ENCODE data around the gene VASH2. TPM values are rescaled to one million over a fixed set of nuclear protein-coding genes. Genes with fewer than 3 reads are reported as not detected.

The VASH2 gene
- total and polyA plus RNA-seq, 2 of the 8 experiments (the other 6 are each of a cell fraction or from before 2014, with no cell fraction given), result 44.0 to 187 TPM

DNA sequence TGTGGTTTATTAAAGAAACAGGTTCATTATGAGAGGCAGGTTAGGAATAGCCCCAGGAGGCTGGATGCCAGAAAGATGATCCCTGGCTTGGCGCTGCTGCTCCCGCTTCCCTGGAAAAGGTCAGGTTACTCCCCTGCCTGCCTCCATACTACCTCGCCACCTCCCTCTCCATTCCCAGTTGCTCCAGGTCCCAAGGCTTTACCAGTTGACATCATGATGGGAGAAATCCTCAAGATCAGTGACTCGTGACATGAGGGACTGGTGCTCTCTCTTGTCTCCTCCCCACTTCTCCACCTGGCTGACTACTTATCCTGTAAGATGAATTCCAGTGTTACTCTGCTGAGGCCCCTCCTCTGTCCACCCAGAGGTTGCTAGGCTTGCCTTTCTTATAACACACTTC lies 19.7 kb downstream of the VASH2 start:
- 97% methylated on average over 4 of the region's 4 CpGs; no CpG with 5 or more reads in 1 of the 2 experiments for WGBS, 2 experiments (ENCODE audit: extremely low coverage in 1 of 2, insufficient coverage in 1 of 2, insufficient read length in 1 of 2, insufficient replicate concordance in 2 of 2, low coverage in 1 of 2, low lambda C conversion rate in 2 of 2, missing lambda C conversion rate in 1 of 2)
- Histone ChIP-seq H3K23me2 (ENCODE audit: low read depth, low read length) (no peaks in the 10 kb centered on the region), H2BK12ac (ENCODE audit: low read depth, low read length) (no peak overlapping the region), H2AK5ac (ENCODE audit: low read depth, low read length) (no peak overlapping the region), H2BK5ac (ENCODE audit: low read depth, low read length) (0 out of 2 replicates have a peak overlapping the region, but pooled peaks have one; percentile 19), H3K4ac (replicated peaks; ENCODE audit: insufficient read length, low read depth, low read length) (no peak overlapping the region), H3K4me2 (ENCODE audit: insufficient read depth in 1 of 2, low read depth in 2 of 2, low read length in 2 of 2) (no peak overlapping the region), H3K79me1 (ENCODE audit: low read depth, low read length) (no peaks in the 10 kb centered on the region; the same call in 1 of the 2 replicates), H3K18ac (ENCODE audit: extremely low read depth, low read length) (no peak overlapping the region), H3K4me1 (replicated peaks in 1 of 4; ENCODE audit: control insufficient read depth in 3 of 4, insufficient read depth in 4 of 4, low read length in 3 of 4) (peaks cover 0 to 20% (median 8%) of the 10 kb centered on the region in 4 experiments; a peak in 6 of 7 replicates), H3K23ac (ENCODE audit: insufficient read length) (no peak overlapping the region), H3K9ac (replicated peaks in 1 of 4; ENCODE audit: extremely low read depth in 1 of 4, low read depth in 3 of 4, low read length in 3 of 4) (no peak overlapping the region; a peak in 1 of 7 replicates), H3K56ac (replicated peaks; ENCODE audit: insufficient read length, low read depth, low read length) (no peak overlapping the region), H3K36me3 (ENCODE audit: control insufficient read depth in 2 of 4, insufficient read depth in 4 of 4, low read length in 3 of 4) (peaks cover 46 to 95% (median 77%) of the 10 kb centered on the region in 4 experiments), H4K5ac (ENCODE audit: insufficient read length, low read depth, low read length) (no peak overlapping the region), H2BK15ac (ENCODE audit: low read length) (no peak overlapping the region), H3K14ac (ENCODE audit: insufficient read length) (no peak overlapping the region), H2BK120ac (replicated peaks; ENCODE audit: low read depth, low read length) (no peak overlapping the region), H3K27ac (ENCODE audit: low read depth, low read length) (no peak overlapping the region), H4K8ac (ENCODE audit: extremely low read depth, insufficient read depth, low read length) (no peak overlapping the region), H2BK20ac (ENCODE audit: low read length) (no peak overlapping the region), H3K9me3 (ENCODE audit: insufficient read depth in 2 of 2, low read depth in 1 of 2, low read length in 1 of 2) (no peaks in the 10 kb centered on the region), H2AFZ (ENCODE audit: low read length) (no peak overlapping the region), H3K27me3 (replicated peaks in 1 of 4; ENCODE audit: control insufficient read depth in 3 of 4, extremely low read depth in 1 of 4, insufficient read depth in 3 of 4, low read length in 3 of 4) (no peaks in the 10 kb centered on the region), H3K79me2 (ENCODE audit: control insufficient read depth in 1 of 2, insufficient read depth in 2 of 2, low read length in 2 of 2) (no peaks in the 10 kb centered on the region; a peak in 1 of 4 replicates), H3K4me3 (ENCODE audit: extremely low read depth in 1 of 4, insufficient read depth in 2 of 4, low read depth in 3 of 4, low read length in 4 of 4) (no peak overlapping the region), H4K91ac (replicated peaks; ENCODE audit: insufficient read length, low read length) (no peak overlapping the region), H4K20me1 (replicated peaks in 1 of 2; ENCODE audit: control insufficient read depth in 1 of 2, insufficient read depth in 2 of 2, low read length in 2 of 2) (peaks cover 2 to 6% of the 10 kb centered on the region in 2 experiments)
- DNase-seq (ENCODE audit: low read depth in 1 of 2, low spot score in 2 of 2), result no peak
- CTCF ChIA-PET (ENCODE audit: partially characterized antibody), result no interaction called here
- no peak for FAIRE-seq
- POLR2A ChIA-PET (ENCODE audit: partially characterized antibody), result interaction anchor here (3.2 to 12.9 kb wide), 2 partner anchors 7 to 11 kb away, joined by 23 to 240 read pairs; no protein-coding TSS in a partner anchor
- no peak for TF ChIP-seq RAD21 (IDR thresholded peaks at IDR 0.05 in 1 of 2, conservative IDR thresholded peaks at IDR 0.05 in 1 of 2; ENCODE audit: low read depth in 2 of 2, low read length in 2 of 2)
- no peak for TF ChIP-seq CTBP2 (IDR thresholded peaks at IDR 0.05; ENCODE audit: borderline replicate concordance, insufficient read depth, insufficient read length, low read length)
- no peak for TF ChIP-seq TEAD4 (IDR thresholded peaks at IDR 0.05; ENCODE audit: low read depth, low read length)
- no peak for TF ChIP-seq SP4 (IDR thresholded peaks at IDR 0.05; ENCODE audit: low read length)
- no peak for TF ChIP-seq KDM1A (IDR thresholded peaks at IDR 0.05; ENCODE audit: borderline replicate concordance, low read length)
- no peak for TF ChIP-seq PHF8 (conservative IDR thresholded peaks at IDR 0.05; ENCODE audit: low read depth, low read length)
- TF ChIP-seq ASH2L (IDR thresholded peaks at IDR 0.05; ENCODE audit: low read length), result no peak
- no peak for TF ChIP-seq EZH2 (IDR thresholded peaks at IDR 0.05; ENCODE audit: low read depth, low read length, severe bottlenecking)
- TF ChIP-seq GABPA (IDR thresholded peaks at IDR 0.05; ENCODE audit: borderline replicate concordance, insufficient read depth, low read length), result no peak
- TF ChIP-seq POLR2A (IDR thresholded peaks at IDR 0.05; ENCODE audit: control extremely low read depth in 1 of 2, low read depth in 2 of 2, low read length in 2 of 2), result no peak
- TF ChIP-seq CHD2 (IDR thresholded peaks at IDR 0.05; ENCODE audit: low read length), result no peak
- no peak for TF ChIP-seq JUND (IDR thresholded peaks at IDR 0.05; ENCODE audit: low read length)
- no peak for TF ChIP-seq HDAC2 (IDR thresholded peaks at IDR 0.05; ENCODE audit: borderline replicate concordance in 1 of 2, low read depth in 2 of 2, low read length in 2 of 2)
- TF ChIP-seq GTF2F1 (IDR thresholded peaks at IDR 0.05; ENCODE audit: borderline replicate concordance, low read depth, low read length), result no peak
